T-cell (primary cell): Measurements from ENCODE around the gene TBC1D22A. TPM values are rescaled to one million over a fixed set of nuclear protein-coding genes. Genes with fewer than 3 reads are reported as not detected.

Experiments
- ATAC-seq, 4 experiments: fragments of 200-7000 bp in 3 of 4; fragments of 150-1000 bp in 1 of 4; cut with Tn5 transposase; replicated peaks in 1 of 4; 1 replicate in 3 of 4; 2 replicates in 1 of 4; pipeline ENCODE4 v1.10.0; 2021; ENCODE audit warnings: moderate library complexity in 3 of 4, mild to moderate bottlenecking in 2 of 4, moderate number of reproducible peaks in 1 of 4
- CTCF ChIA-PET, 2 donors: fragments of 300-600 bp; sonication (Branson Sonifier 250); formaldehyde crosslinking; loops; one replicate each; lab custom pipeline; 2022; ENCODE audit warnings: antibody characterized with exemption in 2 of 2; lab: Charles Lee
- POLR2A ChIA-PET, 2 donors: fragments of 300-600 bp; sonication (Branson Sonifier 250); formaldehyde crosslinking; loops; one replicate each; lab custom pipeline; 2022; ENCODE audit warnings: antibody characterized with exemption in 2 of 2; lab: Charles Lee
- DNase-seq, 35 experiments: peaks; one replicate each; pipeline versions ENCODE4 v3.0.0 to v3.0.0-alpha.2; 2013 to 2023
- H3K27ac ChIP-seq: one replicate; pipeline ENCODE4 v1.5.1; 2013; ENCODE audit warnings: low read length
- H3K27me3 ChIP-seq, 2 experiments: replicated peaks in 1 of 2; 1 replicate in 1 of 2; 2 replicates in 1 of 2; pipeline versions ENCODE4 v1.6.1 to v1.7.0; 2013; ENCODE audit warnings: low read length in 1 of 2, mixed read lengths in 1 of 2; ENCODE audit not compliant: control insufficient read depth in 2 of 2, insufficient read depth in 2 of 2; ENCODE audit errors: extremely low read depth in 1 of 2
- H3K36me3 ChIP-seq, 2 donors: 1 replicate in 1 of 2; 2 replicates in 1 of 2; pipeline versions ENCODE4 v1.6.1 to v1.7.0; 2013; ENCODE audit warnings: low read length in 1 of 2; ENCODE audit not compliant: control insufficient read depth in 2 of 2, insufficient read depth in 1 of 2; ENCODE audit errors: extremely low read depth in 1 of 2
- H3K4me1 ChIP-seq, 2 experiments: 1 replicate in 1 of 2; 2 replicates in 1 of 2; pipeline versions ENCODE4 v1.6.1 to v1.7.0; 2013; ENCODE audit warnings: low read length in 2 of 2, mixed read lengths in 1 of 2; ENCODE audit not compliant: insufficient read depth in 2 of 2, control insufficient read depth in 1 of 2; ENCODE audit errors: extremely low read depth in 1 of 2
- H3K4me3 ChIP-seq, 2 donors: 1 replicate in 1 of 2; 2 replicates in 1 of 2; pipeline versions ENCODE4 v1.5.1 to v1.7.0; 2013; ENCODE audit warnings: mild to moderate bottlenecking in 2 of 2, low read length in 1 of 2, moderate library complexity in 1 of 2; ENCODE audit not compliant: control insufficient read depth in 1 of 2; ENCODE audit errors: extremely low read depth in 1 of 2
- H3K9me3 ChIP-seq: 2 replicates; pipeline ENCODE4 v1.7.0; 2013
- H3K27ac Mint-ChIP-seq, 2 donors: one replicate each; pipeline ENCODE4 v1.8.0; 2020 to 2021; ENCODE audit warnings: mild to moderate bottlenecking in 2 of 2, mixed read lengths in 2 of 2
- H3K27me3 Mint-ChIP-seq, 2 donors: one replicate each; pipeline ENCODE4 v1.8.0; 2021 to 2022; ENCODE audit warnings: mixed read lengths in 2 of 2
- H3K36me3 Mint-ChIP-seq: one replicate; pipeline ENCODE4 v1.8.0; 2021; ENCODE audit warnings: mixed read lengths
- H3K4me1 Mint-ChIP-seq, 3 donors: one replicate each; pipeline ENCODE4 v1.8.0; 2020 to 2022; ENCODE audit warnings: mixed read lengths in 3 of 3, mild to moderate bottlenecking in 1 of 3
- H3K4me3 Mint-ChIP-seq, 3 donors: one replicate each; pipeline ENCODE4 v1.8.0; 2020 to 2022; ENCODE audit warnings: mild to moderate bottlenecking in 3 of 3, mixed read lengths in 3 of 3, moderate library complexity in 3 of 3
- H3K9me3 Mint-ChIP-seq, 3 donors: one replicate each; pipeline ENCODE4 v1.8.0; 2020 to 2022; ENCODE audit warnings: mixed read lengths in 3 of 3
- WGBS: methylation state at CpG from one replicate; pipeline ENCODE4 v1.1.5; 2013; ENCODE audit warnings: missing lambda C conversion rate; ENCODE audit not compliant: insufficient coverage; 5-methylcytosine and 5-hydroxymethylcytosine counted together
- total RNA-seq, 35 experiments: library from RNA in 6 of 35; stranded (reverse) in 6 of 35; fragments of 120-200 nt in 1 of 35; gene quantifications; one replicate each; pipeline versions ENCODE4 v1.2.1 to v1.2.4 and lab custom pipeline; 2013 to 2026

TBC1D22A gene
- total RNA-seq, 5 donors from 2014 or later (not counting 1 experiment from before 2014, with no cell fraction given): 38.3 to 67.8 (median 57.7) TPM

DNA sequence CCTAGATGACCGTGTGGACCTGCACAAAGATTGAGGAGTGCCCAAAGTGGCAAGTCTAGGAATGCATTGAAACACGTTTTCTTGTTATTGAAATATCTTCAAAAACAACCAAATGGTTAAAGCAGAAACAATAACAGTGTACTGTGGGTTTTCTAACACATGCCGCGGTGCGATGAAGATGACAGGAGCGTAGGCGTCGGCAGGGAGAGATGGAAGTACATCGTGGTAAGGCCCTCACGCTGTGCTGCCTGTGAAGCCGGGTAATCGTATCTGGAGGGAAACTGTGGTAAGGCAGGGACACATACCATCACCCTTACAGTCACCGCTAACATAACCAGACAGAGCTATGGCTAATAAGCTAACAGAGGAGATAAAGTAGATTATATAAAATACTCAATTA is 261.4 kb downstream of the TBC1D22A start:
- ATAC-seq: no peak
- Histone ChIP-seq H3K9me3 (no peaks in the 10 kb centered on the region), H3K27ac (no peak overlapping the region), H3K4me1 (no peaks in the 10 kb centered on the region), H3K36me3 (peaks cover 0 to 5% of the 10 kb centered on the region in 2 donors), H3K27me3 (no peaks in the 10 kb centered on the region), H3K4me3 (no peak overlapping the region)
- no peak for DNase-seq
- POLR2A ChIA-PET: no interaction called here
- WGBS: 78% methylated on average over 5 of the region's 13 CpGs
- no peak overlapping the region for H3K27ac Mint-ChIP-seq
- no peaks in the 10 kb centered on the region for H3K27me3 Mint-ChIP-seq
- CTCF ChIA-PET: no interaction called here
- H3K4me1 Mint-ChIP-seq: peaks cover 14 to 25% (median 17%) of the 10 kb centered on the region in 3 donors
- H3K9me3 Mint-ChIP-seq: no peaks in the 10 kb centered on the region
- H3K36me3 Mint-ChIP-seq: peaks cover 27% of the 10 kb centered on the region
- H3K4me3 Mint-ChIP-seq: no peak overlapping the region

DNA sequence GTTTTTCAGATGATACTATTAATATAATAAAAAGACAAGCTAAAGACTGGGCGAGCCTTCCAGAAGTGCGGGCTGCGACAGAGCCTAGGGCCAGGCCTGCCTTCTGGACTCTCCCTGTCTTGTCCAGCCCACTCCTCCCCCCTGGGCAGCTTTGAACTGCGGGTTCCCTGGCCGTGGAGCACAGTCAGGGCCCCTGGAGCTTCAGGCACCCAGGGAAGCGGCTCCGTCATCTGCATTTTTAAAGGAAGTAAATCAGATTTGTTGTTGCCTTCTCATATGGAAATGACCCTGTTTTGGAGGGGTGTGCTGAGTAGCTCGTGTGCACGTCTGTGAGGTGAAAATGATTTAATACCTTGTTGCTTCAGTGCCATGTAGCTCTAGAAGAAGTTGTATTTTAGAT is 265.3 kb downstream of the TBC1D22A start:
- CTCF ChIA-PET: no interaction called here
- Mint-ChIP-seq H3K9me3 (no peaks in the 10 kb centered on the region), H3K27ac (no peak overlapping the region), H3K27me3 (no peaks in the 10 kb centered on the region), H3K4me1 (peaks cover 5 to 12% (median 11%) of the 10 kb centered on the region in 3 donors), H3K36me3 (peaks cover 11% of the 10 kb centered on the region), H3K4me3 (no peak overlapping the region)
- Histone ChIP-seq H3K4me1 (no peaks in the 10 kb centered on the region), H3K27me3 (no peaks in the 10 kb centered on the region), H3K9me3 (no peaks in the 10 kb centered on the region), H3K36me3 (peaks cover 2 to 5% of the 10 kb centered on the region in 2 donors), H3K27ac (no peak overlapping the region), H3K4me3 (no peak overlapping the region)
- ATAC-seq: no peak
- WGBS: 66% methylated on average over 4 of the region's 9 CpGs
- DNase-seq: no peak
- POLR2A ChIA-PET: no interaction called here

DNA sequence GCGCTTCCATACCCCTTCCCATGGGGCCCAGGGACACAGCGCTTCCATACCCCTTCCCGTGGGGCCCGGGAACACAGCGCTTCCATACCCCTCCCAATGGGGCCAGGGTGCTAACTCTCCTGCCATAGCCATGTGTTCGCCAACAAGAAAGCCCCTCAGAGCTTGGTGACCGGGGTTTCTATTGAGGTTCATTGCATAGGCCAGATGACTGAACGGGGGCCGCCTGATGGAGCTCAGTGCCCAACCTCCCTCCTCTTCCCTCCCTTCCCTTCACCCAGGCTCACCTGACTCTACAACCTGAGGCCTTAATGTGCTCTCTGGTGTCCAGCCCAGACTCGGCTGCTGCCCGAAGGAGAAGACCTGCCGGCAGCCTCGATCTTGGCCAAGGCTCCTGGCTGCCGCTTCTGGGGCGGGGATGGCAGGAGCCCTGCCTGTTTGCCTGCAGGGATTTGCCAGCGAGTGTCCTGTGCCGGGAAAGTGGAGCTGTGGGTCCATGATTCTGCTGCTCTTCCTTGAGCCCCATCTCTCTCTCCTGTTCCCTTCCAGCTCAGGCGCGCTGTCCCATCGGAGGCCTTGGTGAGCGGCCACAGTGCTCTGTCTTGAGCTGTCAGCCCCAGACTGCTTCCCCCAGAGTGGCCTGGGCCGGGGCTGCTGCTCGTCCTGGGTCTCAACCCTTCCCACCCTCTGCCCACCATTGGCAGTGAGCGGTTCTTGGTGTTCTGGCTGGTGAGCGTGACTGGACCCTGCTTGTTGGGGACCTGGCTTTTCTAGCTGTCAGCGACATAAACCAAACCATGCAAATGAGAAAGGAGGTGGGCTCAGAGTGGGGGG is 267.0 kb downstream of the TBC1D22A start:
- no peaks in the 10 kb centered on the region for H3K9me3 Mint-ChIP-seq
- no peak overlapping the region for H3K4me3 Mint-ChIP-seq
- 87% methylated on average over 21 of the region's 26 CpGs for WGBS
- POLR2A ChIA-PET: no interaction called here
- no peak for ATAC-seq
- no peaks in the 10 kb centered on the region for H3K9me3 ChIP-seq
- H3K36me3 ChIP-seq: peaks cover 4 to 5% of the 10 kb centered on the region in 2 donors
- DNase-seq: no peak
- H3K27ac ChIP-seq: no peak overlapping the region
- H3K27ac Mint-ChIP-seq: no peak overlapping the region
- peaks cover 3 to 8% (median 6%) of the 10 kb centered on the region in 3 donors for H3K4me1 Mint-ChIP-seq
- peaks cover 4% of the 10 kb centered on the region for H3K36me3 Mint-ChIP-seq
- H3K27me3 Mint-ChIP-seq: no peaks in the 10 kb centered on the region
- CTCF ChIA-PET: no interaction called here
- no peak overlapping the region for H3K4me3 ChIP-seq
- H3K4me1 ChIP-seq: no peaks in the 10 kb centered on the region
- no peaks in the 10 kb centered on the region for H3K27me3 ChIP-seq

DNA sequence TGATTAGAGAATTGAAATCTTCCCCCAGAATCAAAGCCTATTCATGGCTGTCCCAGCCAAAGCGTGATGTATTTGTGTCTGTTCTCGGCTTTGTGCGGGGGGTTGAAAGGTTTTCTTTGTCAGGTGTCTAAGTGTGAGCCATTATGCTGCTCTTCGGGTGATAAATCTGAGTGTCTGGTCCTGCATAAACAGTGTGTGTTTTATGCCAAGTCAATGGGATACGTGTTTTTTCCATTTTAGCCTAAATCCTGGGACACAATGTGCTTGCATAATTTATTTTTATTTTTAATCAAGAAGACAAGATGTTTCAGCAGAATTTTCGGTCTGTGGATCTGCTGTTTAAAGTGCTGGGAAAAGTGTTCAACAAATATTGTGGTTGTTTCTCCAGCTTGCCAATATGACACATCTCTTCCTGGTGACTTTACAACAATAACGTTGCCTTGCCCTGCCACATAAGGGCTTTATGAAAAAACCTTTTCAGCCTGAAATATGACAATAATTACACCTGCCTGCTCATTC is 267.8 kb downstream of the TBC1D22A start:
- no peak overlapping the region for H3K27ac Mint-ChIP-seq
- DNase-seq: no peak
- peaks cover 4% of the 10 kb centered on the region for H3K36me3 Mint-ChIP-seq
- CTCF ChIA-PET: no interaction called here
- H3K27ac ChIP-seq: no peak overlapping the region
- H3K27me3 ChIP-seq: no peaks in the 10 kb centered on the region
- no peak overlapping the region for H3K4me3 ChIP-seq
- H3K9me3 ChIP-seq: no peaks in the 10 kb centered on the region
- no peak overlapping the region for H3K4me3 Mint-ChIP-seq
- no peak for ATAC-seq
- no peaks in the 10 kb centered on the region for H3K4me1 ChIP-seq
- H3K36me3 ChIP-seq: peaks cover 4 to 7% of the 10 kb centered on the region in 2 donors
- H3K9me3 Mint-ChIP-seq: no peaks in the 10 kb centered on the region
- peaks cover 3 to 8% (median 6%) of the 10 kb centered on the region in 3 donors for H3K4me1 Mint-ChIP-seq
- H3K27me3 Mint-ChIP-seq: no peaks in the 10 kb centered on the region
- 90% methylated on average over 4 of the region's 7 CpGs for WGBS
- POLR2A ChIA-PET: no interaction called here

DNA sequence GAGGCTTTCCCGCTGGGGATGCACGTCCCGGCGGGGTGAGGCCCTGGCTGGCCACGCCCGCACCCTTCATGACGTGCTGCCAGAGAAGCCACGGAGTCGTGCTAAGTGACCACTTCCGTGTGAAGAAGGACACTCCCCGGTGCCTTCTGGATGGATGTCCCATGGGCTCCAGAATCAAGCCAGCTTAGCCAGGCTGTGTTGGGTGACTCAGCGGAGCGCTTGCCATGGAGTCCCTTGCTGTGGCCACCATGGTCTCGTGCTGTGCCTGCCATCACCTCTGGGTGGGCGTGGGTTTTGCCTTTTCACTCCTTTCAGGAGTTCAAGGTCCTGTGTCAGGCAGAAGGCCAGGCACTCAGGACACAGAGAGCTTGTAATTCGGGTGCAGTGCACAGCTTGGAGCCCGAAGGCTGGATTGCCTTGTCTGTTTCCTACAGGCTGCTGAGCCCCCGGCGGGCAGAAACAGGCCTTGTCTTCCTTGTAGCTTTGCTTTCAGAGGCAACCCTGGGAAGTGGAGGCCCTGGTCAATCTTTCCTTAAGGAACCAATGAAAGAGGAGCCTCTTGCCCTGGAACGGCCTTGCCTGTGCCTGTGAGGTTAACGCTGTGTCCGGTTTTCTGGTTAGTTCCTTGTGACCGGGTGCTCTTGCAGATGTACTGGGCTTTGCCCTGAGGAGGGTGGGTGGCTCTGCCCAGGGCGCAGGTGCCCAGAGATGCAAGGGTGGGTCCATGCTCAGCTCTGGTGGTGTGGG is 268.6 kb downstream of the TBC1D22A start:
- no peak overlapping the region for H3K27ac ChIP-seq
- DNase-seq (no peak), ATAC-seq (no peak)
- Mint-ChIP-seq H3K9me3 (no peaks in the 10 kb centered on the region), H3K27me3 (no peaks in the 10 kb centered on the region), H3K27ac (no peak overlapping the region), H3K4me1 (peaks cover 3 to 6% (median 6%) of the 10 kb centered on the region in 3 donors), H3K36me3 (peaks cover 7% of the 10 kb centered on the region), H3K4me3 (no peak overlapping the region)
- no peaks in the 10 kb centered on the region for H3K9me3 ChIP-seq
- ChIA-PET CTCF (no interaction called here), POLR2A (no interaction called here)
- 95% methylated on average over 22 of the region's 24 CpGs for WGBS
- H3K4me3 ChIP-seq: no peak overlapping the region
- H3K27me3 ChIP-seq: no peaks in the 10 kb centered on the region
- no peaks in the 10 kb centered on the region for H3K4me1 ChIP-seq
- peaks cover 4 to 7% of the 10 kb centered on the region in 2 donors for H3K36me3 ChIP-seq

DNA sequence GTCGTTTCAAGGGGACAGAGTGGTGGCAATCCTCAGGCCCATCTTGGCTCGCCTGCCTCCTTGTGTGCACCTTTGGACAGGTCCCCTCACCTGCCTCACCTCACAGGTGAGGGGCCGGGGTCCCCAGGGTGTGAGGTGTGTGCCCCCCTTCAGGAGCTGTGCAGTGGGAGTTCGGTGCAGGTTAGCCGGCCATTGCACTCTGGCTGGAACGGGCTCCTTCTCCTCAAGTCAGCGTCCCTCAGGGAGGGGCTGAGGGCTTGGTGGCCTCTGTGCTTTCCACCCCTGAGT is 269.1 kb downstream of the TBC1D22A start:
- H3K27ac Mint-ChIP-seq: no peak overlapping the region
- CTCF ChIA-PET: no interaction called here

More for the DNA sequence above, 269.1 kb downstream of the TBC1D22A start:
- 97% methylated on average over 5 of the region's 7 CpGs for WGBS
- POLR2A ChIA-PET: no interaction called here
- Histone ChIP-seq H3K4me1 (no peaks in the 10 kb centered on the region), H3K27ac (no peak overlapping the region), H3K4me3 (no peak overlapping the region), H3K27me3 (no peaks in the 10 kb centered on the region), H3K36me3 (peaks cover 4 to 8% of the 10 kb centered on the region in 2 donors), H3K9me3 (no peaks in the 10 kb centered on the region)
- H3K27me3 Mint-ChIP-seq: no peaks in the 10 kb centered on the region
- no peaks in the 10 kb centered on the region for H3K9me3 Mint-ChIP-seq
- H3K36me3 Mint-ChIP-seq: peaks cover 7% of the 10 kb centered on the region
- H3K4me1 Mint-ChIP-seq: peaks cover 3 to 6% (median 6%) of the 10 kb centered on the region in 3 donors
- DNase-seq: no peak
- ATAC-seq: no peak
- no peak overlapping the region for H3K4me3 Mint-ChIP-seq
